Measurements from ENCODE around the gene PNLIPRP3.
A peak's percentile ranks its signal among the peaks of the same experiment; 100 is the strongest.

The PNLIPRP3 gene

GRCh38 chr10:116521424-116522290 is 94.0 kb downstream of the PNLIPRP3 start:
- DNase-seq, result peak; percentile 51

GRCh38 chr10:116522803-116523381 is 95.2 kb downstream of the PNLIPRP3 start:
- DNase-seq, result no peak

- DNase-seq, result no peak
Measured at GRCh38 chr10:116524736-116525135, 97.1 kb downstream of the PNLIPRP3 start.

GRCh38 chr10:116526219-116526618 is 98.6 kb downstream of the PNLIPRP3 start:
- DNase-seq, result no peak
